ENCODE results near the gene PROCA1. TPM values are rescaled to one million over a fixed set of nuclear protein-coding genes. Genes with fewer than 3 reads are reported as not detected.

PROCA1 gene
- polyA plus RNA-seq, 1 experiment: 0.71 TPM

- TF ChIP-seq, protein P1, sequence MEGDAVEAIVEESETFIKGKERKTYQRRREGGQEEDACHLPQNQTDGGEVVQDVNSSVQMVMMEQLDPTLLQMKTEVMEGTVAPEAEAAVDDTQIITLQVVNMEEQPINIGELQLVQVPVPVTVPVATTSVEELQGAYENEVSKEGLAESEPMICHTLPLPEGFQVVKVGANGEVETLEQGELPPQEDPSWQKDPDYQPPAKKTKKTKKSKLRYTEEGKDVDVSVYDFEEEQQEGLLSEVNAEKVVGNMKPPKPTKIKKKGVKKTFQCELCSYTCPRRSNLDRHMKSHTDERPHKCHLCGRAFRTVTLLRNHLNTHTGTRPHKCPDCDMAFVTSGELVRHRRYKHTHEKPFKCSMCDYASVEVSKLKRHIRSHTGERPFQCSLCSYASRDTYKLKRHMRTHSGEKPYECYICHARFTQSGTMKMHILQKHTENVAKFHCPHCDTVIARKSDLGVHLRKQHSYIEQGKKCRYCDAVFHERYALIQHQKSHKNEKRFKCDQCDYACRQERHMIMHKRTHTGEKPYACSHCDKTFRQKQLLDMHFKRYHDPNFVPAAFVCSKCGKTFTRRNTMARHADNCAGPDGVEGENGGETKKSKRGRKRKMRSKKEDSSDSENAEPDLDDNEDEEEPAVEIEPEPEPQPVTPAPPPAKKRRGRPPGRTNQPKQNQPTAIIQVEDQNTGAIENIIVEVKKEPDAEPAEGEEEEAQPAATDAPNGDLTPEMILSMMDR (IDR thresholded peaks at IDR 0.05; ENCODE audit: insufficient read depth, low read depth, low read length): no peak
- H3K4me3 ChIP-seq (ENCODE audit: low read depth, low read length): no peak overlapping the region
- DNase-seq (ENCODE audit: low read depth): no peak
- no peaks in the 10 kb centered on the region for H3K27me3 ChIP-seq (ENCODE audit: control insufficient read depth, insufficient read depth, low read length)
- no peaks in the 10 kb centered on the region for H3K36me3 ChIP-seq (ENCODE audit: control insufficient read depth, insufficient read depth, low read length)
- ChIA-PET CTCF (interaction anchor here (1.7 to 10.9 kb wide), 3 partner anchors 15 to 220 kb away, joined by 4 to 416 read pairs (median 5); partner anchors contain the start of gene TRAF4), POLR2A (no interaction called here)
These were observed 21.7 kb upstream of the PROCA1 start for GRCh38 chr17:28733346-28733745.

GRCh38 chr17:28729950-28730330 lies 18.3 kb upstream of the PROCA1 start:
- Histone ChIP-seq H3K27me3 (ENCODE audit: control insufficient read depth, insufficient read depth, low read length) (no peaks in the 10 kb centered on the region), H3K36me3 (ENCODE audit: control insufficient read depth, insufficient read depth, low read length) (no peaks in the 10 kb centered on the region), H3K4me3 (ENCODE audit: low read depth, low read length) (no peak overlapping the region)
- DNase-seq (ENCODE audit: low read depth): no peak
- ChIA-PET CTCF (interaction anchor here (10.9 kb wide), 1 partner anchor 18 kb away, joined by 416 read pairs; the partner anchor contains the start of gene TRAF4), POLR2A (no interaction called here)
- TF ChIP-seq, protein P1 (IDR thresholded peaks at IDR 0.05; ENCODE audit: insufficient read depth, low read depth, low read length): no peak

- DNase-seq (ENCODE audit: low read depth): peak; percentile 70
- ChIA-PET CTCF (interaction anchor here (0.7 to 10.9 kb wide), 13 partner anchors 10 to 388 kb away, joined by 3 to 416 read pairs (median 9); partner anchors contain the start of genes PHF12, RPL23A and TRAF4), POLR2A (interaction anchor here (0.6 to 1.0 kb wide), 4 partner anchors 9 to 528 kb away, joined by 3 to 7 read pairs (median 4); partner anchors contain the start of gene RPL23A)
- TF ChIP-seq, protein P1 (IDR thresholded peaks at IDR 0.05; ENCODE audit: insufficient read depth, low read depth, low read length): no peak
- Histone ChIP-seq H3K4me3 (ENCODE audit: low read depth, low read length) (peak within 1 kb of the TSS; percentile 75), H3K36me3 (ENCODE audit: control insufficient read depth, insufficient read depth, low read length) (peaks cover 5% of the 10 kb centered on the region), H3K27me3 (ENCODE audit: control insufficient read depth, insufficient read depth, low read length) (no peaks in the 10 kb centered on the region)
These were observed 16.9 kb upstream of the PROCA1 start, which contains the start of gene NEK8 for GRCh38 chr17:28728364-28729200. NEK8 (plus strand) TSS chr17:28728788; CDS start chr17:28728814, 26 bp downstream.

DNA sequence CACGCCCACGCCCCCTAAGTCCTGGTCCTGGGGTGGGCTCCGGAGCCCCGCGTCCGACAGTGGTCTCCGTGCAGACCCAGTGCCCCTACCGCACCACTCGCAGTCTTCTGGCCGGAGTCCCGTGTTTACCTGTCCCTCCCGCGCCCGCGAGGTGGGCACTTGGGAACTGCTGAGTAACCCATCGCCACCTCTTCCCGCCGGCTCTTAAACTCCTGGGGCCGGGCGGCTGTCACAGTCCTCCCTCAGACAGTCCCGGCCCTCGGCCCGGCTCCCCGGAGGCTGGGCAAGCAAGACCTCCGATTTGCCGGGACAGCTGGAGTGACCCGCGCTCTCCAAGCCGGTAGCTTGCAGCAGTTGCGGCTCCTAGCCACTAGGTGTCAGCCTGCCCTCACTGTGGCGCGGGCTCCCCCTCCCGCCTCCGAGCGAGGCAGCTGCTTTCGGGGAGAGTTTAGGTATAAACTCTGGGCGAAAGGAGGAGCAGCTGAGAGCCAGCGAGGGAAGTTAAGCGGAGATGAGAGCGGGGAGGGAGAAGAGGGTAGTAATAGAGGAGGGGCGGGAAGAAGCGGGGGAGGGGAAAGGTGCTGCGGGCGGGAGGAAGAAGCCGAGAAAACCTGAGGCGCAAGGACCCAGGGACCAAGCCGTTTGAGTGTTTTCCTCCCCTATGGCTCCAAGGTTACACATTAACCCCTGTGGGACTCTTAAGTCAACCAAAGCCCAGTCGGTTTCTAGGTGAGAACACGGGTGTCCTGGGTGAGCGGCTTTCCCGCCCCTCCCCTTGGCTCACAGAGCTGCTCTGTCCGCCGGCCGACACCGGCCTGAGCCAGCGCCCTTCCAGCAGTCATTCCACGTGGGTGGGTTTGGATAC lies 15.2 kb upstream of the PROCA1 start:
- ChIA-PET POLR2A (interaction anchor here (1.7 kb wide), 1 partner anchor 23 kb away, joined by 19 read pairs; no protein-coding TSS in a partner anchor), CTCF (interaction anchor here (0.6 to 10.9 kb wide), 49 partner anchors 8 to 397 kb away, joined by 3 to 416 read pairs (median 5); partner anchors contain the start of genes DHRS13, FAM222B, PHF12 and PROCA1)
- TF ChIP-seq, protein P1 (IDR thresholded peaks at IDR 0.05; ENCODE audit: insufficient read depth, low read depth, low read length): peak; percentile 99
- peaks cover 15% of the 10 kb centered on the region for H3K36me3 ChIP-seq (ENCODE audit: control insufficient read depth, insufficient read depth, low read length)
- peak; percentile 65 for DNase-seq (ENCODE audit: low read depth)
- H3K27me3 ChIP-seq (ENCODE audit: control insufficient read depth, insufficient read depth, low read length): no peaks in the 10 kb centered on the region
- peak overlapping the region; percentile 71 for H3K4me3 ChIP-seq (ENCODE audit: low read depth, low read length)

Measured in BJ (cell line).